GM20000 (cell line): ENCODE measurements around the gene TSPAN7.

Experiments
- DNase-seq: peaks from one replicate; pipeline ENCODE4 v3.0.0; 2012; ENCODE audit warnings: low spot score
- TF ChIP-seq, protein P1 (sequence below): IDR thresholded peaks from 2 replicates; pipeline ENCODE4 v1.5.1; 2012; ENCODE audit warnings: mild to moderate bottlenecking, control low read depth; ENCODE audit errors: extremely low read depth, missing control alignments

Gene TSPAN7

DNA sequence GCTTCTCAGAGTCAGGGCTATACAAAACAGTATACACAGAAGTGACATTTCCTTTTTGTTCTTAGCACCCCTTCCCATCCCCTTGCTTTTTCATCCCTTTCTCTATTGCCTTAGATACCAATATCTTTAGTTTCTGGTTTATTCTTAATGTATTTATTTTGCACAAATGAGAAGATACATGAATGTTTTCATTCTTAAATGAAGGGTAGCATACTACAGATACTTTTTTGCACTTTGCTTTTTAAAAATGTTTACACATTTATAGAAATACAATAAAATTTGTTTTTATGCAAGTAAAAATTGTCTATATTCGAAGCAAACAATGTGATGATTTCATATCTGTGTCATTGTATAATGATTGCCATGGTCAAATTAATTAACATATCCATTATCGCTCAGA lies 33.1 kb downstream of the TSPAN7 start:
- no peak for DNase-seq
- TF ChIP-seq, protein P1, sequence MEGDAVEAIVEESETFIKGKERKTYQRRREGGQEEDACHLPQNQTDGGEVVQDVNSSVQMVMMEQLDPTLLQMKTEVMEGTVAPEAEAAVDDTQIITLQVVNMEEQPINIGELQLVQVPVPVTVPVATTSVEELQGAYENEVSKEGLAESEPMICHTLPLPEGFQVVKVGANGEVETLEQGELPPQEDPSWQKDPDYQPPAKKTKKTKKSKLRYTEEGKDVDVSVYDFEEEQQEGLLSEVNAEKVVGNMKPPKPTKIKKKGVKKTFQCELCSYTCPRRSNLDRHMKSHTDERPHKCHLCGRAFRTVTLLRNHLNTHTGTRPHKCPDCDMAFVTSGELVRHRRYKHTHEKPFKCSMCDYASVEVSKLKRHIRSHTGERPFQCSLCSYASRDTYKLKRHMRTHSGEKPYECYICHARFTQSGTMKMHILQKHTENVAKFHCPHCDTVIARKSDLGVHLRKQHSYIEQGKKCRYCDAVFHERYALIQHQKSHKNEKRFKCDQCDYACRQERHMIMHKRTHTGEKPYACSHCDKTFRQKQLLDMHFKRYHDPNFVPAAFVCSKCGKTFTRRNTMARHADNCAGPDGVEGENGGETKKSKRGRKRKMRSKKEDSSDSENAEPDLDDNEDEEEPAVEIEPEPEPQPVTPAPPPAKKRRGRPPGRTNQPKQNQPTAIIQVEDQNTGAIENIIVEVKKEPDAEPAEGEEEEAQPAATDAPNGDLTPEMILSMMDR: no peak

DNA sequence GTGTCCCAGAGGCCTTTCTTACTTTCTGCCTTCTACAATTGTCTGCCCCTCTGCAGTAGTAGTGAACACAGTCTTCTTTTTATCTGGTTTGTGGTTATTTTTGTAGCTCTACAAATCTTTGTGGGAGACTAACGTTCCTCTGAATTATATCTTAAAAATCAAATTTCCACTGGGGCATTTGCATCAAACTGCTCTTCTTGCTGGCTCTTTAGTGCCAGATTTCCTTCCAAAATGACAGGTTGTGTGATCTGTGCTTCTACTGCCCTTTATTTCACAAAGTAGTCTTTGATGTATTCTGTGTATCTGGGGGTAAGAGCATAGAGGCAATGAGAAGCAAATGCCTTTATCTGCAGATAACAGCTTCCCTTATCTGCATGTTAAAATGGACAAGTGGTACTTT lies 34.5 kb downstream of the TSPAN7 start:
- DNase-seq: no peak
- TF ChIP-seq, protein P1: no peak

DNA sequence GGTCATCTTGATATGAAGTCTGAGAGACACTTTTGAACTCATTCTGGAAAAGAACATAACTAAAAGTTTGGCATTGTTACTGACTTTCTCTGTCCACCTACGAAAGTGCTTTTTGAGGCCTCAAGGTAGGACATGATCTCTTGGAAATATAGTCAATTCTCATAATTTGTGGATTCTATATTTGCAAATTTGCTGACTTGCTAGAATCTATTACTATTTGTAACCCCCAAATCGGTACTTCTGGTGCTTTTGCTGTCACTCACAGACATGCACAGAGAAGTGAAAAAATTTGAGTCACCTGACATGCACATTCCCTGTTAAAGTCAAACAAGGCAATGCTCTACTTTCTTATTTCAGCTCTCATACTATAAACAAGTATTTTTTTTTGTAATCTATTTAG lies 35.6 kb downstream of the TSPAN7 start:
- DNase-seq: no peak

DNA sequence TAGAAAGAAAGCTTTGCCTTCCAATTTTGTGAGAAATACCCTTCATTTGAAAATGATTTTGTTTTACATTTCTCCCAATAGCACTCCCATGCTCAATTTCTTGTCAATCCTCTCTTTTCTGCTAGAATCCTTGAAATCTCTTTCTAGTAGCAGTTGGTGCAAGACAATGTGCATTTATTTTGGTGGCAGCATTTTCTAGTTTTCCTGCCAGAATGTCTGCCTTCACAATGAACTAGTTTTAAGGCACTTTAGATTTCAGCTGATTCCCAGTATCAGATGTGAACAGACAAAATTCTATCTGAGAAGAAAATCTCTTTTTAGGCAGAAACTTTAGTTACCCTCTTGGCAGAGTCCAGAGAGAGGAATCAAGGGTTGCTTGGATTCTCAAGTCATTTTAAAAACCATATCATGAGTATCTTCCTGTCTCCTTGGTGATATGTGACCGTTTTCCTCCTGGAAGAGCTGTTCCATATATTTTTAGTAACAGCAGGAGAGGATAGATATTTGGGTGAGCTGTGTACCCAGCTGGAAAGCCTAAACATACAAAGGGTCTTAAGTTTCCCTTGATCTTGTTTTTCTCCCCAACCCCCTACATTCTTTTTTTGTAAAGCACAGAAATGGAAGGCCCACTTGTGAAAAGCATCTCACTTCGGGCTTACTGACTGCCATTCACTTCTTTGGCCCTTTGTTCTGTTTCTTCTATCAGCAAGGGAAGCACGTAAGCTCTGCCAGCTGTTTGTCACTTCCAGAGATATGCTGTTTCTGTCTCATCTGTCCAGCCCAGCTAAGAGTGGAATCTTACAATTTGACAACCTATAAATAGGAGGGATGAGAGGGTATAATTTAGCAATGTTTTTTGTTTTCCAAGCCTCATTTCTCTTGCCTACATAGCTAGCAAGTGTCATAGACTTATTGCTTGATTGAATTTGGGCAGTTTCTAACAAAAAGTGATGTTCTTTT lies 38.7 kb downstream of the TSPAN7 start:
- no peak for DNase-seq
- TF ChIP-seq, protein P1: no peak

More for the DNA sequence above, 35.6 kb downstream of the TSPAN7 start:
- TF ChIP-seq, protein P1: no peak

DNA sequence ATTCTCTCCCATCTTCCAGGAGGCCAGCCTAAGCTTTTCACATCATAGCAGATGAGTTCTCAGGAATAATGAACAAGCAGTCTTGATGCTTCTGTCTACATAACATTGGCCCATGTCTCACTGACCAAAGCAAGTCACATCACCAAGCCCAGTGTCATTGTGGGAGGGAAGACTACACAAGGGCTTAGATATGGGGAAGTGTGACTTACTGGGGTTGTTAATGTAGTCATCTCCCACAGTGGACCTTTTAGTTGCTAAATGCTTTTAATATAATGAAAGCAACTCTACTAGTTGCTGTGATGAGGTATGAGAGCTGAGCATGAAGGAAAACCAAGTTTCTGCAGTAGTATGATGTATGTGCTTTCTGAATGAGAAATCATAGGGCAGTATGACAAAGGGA lies 40.5 kb downstream of the TSPAN7 start:
- TF ChIP-seq, protein P1: no peak
- no peak for DNase-seq

DNA sequence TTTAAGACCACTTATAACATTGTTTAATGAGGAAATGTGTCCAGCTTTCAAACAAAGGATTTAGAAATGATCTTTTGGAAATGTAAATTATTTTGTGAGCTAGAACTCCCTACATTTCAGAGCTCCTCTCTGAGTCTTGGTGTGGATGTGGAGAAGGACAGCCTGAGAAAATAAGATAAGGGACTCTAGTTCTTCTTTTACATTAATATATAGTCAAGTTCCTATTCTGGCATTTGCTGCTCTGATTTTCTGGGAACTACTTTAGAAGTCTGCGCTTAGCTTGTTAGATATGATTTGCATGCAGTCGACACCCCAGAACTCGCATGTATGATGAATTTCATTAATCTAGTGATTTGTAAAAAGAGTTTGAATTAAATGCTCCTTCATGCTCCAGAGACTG lies 45.5 kb downstream of the TSPAN7 start:
- DNase-seq: no peak
- TF ChIP-seq, protein P1: no peak

DNA sequence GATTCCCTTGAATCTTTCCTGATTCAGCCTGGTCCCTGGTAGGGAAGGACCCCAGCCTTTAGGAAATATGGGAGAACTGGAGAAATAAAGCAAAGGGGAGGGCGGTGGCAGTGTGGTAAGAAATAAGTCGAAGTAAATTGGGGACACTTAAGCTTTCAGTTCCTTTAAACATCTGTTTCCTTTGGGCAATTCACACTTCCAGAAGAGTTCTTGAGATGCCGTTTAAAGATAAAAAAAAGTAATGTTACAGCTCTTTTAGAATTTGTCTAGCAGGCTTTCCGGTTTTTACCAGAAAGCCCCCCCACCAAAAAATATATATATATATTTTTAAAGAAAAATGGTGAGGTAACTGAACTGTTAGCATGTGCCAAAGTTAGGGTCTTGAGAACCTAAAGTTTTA lies 46.6 kb downstream of the TSPAN7 start:
- no peak for DNase-seq
- TF ChIP-seq, protein P1: no peak
